Measurements from ENCODE around the gene TERT.

TERT gene

GRCh38 chr5:1315018-1315708, 20.3 kb upstream of the TERT start:
- Mint-ChIP-seq H3K27ac (no peak overlapping the region), H3K4me1 (peaks cover 63% of the 10 kb centered on the region), H3K36me3 (peaks cover 43% of the 10 kb centered on the region), H3K4me3 (peak overlapping the region; percentile 70), H3K9me3 (no peaks in the 10 kb centered on the region)
- DNase-seq (ENCODE audit: low spot score in 2 of 2) (no peak), ATAC-seq (no peak)

GRCh38 chr5:1314564-1314982, 19.7 kb upstream of the TERT start:
- Mint-ChIP-seq H3K4me3 (peak overlapping the region; percentile 70), H3K27ac (no peak overlapping the region), H3K4me1 (peaks cover 63% of the 10 kb centered on the region), H3K9me3 (no peaks in the 10 kb centered on the region), H3K36me3 (peaks cover 37% of the 10 kb centered on the region)
- no peak for ATAC-seq
- DNase-seq (ENCODE audit: low spot score in 2 of 2): no peak

DNA sequence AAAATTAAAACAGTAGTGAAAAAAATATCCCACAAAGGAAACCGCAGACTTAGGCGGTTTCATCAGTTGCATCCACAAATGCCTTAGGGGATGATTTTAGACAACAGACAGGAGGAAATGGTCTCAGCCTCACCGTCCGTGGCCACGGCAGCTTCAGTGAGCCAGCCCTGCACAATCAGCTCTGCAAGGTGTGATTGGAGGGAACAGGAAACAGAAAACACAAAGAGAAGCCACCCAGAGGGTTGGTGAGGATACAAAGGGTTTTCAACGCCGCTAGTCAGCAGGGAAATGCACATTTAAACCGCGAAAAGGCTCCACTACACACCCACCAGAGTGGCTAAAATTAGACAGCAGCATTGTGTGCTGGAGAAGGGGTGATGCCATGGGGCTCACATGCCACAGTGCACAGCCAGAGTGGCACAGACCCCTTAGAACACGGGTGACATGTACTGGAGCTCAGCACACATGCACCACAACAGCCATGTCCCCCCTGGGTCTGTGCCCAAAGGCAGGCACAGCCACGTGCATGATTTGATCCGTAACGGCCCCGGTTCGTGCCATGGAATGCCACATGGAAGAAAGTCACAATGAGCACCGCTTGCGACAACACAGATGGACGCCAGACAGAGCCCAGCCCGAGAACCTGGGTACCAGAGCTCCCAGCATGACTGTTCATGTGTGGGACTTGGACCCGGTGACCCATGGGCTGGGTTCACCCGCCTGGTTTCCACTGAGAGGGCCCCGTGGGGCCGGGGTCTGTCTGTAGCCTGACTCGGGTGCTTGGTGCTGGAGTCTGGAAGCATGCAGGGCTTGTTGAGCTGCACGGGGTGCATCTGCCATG, 18.3 kb upstream of the TERT start:
- Mint-ChIP-seq H3K4me3 (peak overlapping the region; percentile 43), H3K4me1 (peaks cover 63% of the 10 kb centered on the region), H3K27ac (peak overlapping the region; percentile 43), H3K9me3 (no peaks in the 10 kb centered on the region), H3K36me3 (peaks cover 23% of the 10 kb centered on the region)
- DNase-seq (ENCODE audit: low spot score in 2 of 2) (peak in 1 of 2 donors; percentile 63), ATAC-seq (peak; percentile 73)

- H3K36me3 Mint-ChIP-seq: peaks cover 13% of the 10 kb centered on the region
- H3K27ac Mint-ChIP-seq: no peak overlapping the region
- H3K4me3 Mint-ChIP-seq: peak overlapping the region; percentile 43
- peak; percentile 5 for ATAC-seq
- no peaks in the 10 kb centered on the region for H3K9me3 Mint-ChIP-seq
- DNase-seq (ENCODE audit: low spot score in 2 of 2): no peak
- H3K4me1 Mint-ChIP-seq: peaks cover 58% of the 10 kb centered on the region
Observed at GRCh38 chr5:1312206-1312605, 17.3 kb upstream of the TERT start.

DNA sequence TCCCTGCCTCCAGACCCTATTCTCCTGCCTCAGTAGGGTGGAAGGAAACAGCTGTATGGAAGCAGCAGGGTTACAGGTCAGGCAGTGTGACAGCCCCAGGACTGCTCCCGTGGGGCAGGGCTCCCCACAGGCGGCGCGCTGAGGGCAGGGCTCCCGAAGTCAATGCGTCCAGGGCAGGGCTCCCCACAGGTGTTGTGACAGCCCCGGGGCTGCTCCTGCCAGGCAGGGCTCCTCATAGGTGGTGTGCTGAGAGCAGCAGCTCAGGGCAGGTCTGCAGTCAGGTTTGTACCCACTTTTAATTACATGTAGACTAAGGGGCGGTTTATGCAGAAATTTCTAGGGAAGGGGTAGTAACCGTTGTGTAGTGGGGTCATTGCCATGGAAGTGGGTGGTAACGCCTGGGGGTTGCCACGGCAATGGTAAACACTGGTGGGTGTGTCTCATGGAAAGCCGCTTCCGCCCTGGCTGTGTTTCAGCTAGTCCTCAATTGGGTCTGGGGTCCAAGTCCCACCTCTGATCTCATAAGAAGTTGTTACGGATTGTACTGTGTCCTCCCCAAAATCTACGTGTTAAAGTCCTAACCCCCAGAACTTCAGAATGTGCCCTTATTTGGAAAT, 16.7 kb upstream of the TERT start:
- DNase-seq (ENCODE audit: low spot score in 2 of 2) (no peak), ATAC-seq (no peak)
- no peak overlapping the region for H3K4me3 Mint-ChIP-seq
- peaks cover 6% of the 10 kb centered on the region for H3K36me3 Mint-ChIP-seq
- H3K27ac Mint-ChIP-seq: no peak overlapping the region
- no peaks in the 10 kb centered on the region for H3K9me3 Mint-ChIP-seq
- peaks cover 52% of the 10 kb centered on the region for H3K4me1 Mint-ChIP-seq

DNA sequence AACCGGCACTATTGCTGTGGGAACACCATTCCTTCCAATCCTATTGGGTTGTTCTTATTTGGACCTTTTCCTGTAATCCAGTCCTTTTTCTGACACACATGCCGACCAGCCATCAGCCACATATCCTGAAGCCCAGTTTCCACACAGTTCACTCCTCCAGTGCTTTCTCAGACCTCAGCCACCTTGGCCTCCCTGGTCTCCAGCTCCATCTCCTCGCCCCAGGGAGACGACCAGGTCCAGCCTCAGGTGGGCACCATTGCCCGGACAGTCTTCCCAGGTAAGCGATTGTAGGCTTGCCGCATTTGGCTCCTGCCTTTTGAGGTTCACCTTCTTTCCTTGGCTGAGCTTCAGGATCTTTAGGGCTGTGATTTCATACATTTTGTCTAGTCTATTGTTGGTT, 15.2 kb upstream of the TERT start:
- no peak for ATAC-seq
- H3K4me1 Mint-ChIP-seq: peaks cover 37% of the 10 kb centered on the region
- H3K9me3 Mint-ChIP-seq: no peaks in the 10 kb centered on the region
- no peak overlapping the region for H3K4me3 Mint-ChIP-seq
- no peak for DNase-seq (ENCODE audit: low spot score in 2 of 2)
- no peak overlapping the region for H3K27ac Mint-ChIP-seq
- peaks cover 5% of the 10 kb centered on the region for H3K36me3 Mint-ChIP-seq

DNA sequence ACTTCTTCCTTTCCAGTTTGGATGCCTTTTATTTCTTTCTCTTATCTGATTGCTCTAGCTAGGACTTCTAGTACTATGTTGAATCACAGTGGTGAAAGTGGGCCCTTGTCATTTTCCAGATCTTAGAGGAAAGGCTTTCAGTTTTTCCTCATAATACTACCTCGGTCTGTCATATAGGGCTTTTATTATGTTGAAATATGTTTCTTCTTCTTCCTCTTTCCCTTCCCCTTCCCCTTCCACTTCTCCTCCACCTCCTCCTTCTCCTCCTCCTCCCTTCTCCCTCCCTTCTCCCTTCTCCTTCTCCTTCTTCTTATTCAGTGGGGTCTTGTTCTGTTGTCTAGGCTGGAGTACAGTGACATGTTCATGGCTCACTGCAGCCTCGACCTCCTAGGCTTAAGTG, 9.2 kb upstream of the TERT start:
- DNase-seq (ENCODE audit: low spot score in 2 of 2) (no peak), ATAC-seq (no peak)
- peaks cover 3% of the 10 kb centered on the region for H3K36me3 Mint-ChIP-seq
- H3K4me1 Mint-ChIP-seq: no peaks in the 10 kb centered on the region
- peaks cover 3% of the 10 kb centered on the region for H3K9me3 Mint-ChIP-seq
- no peak overlapping the region for H3K4me3 Mint-ChIP-seq
- H3K27ac Mint-ChIP-seq: no peak overlapping the region

DNA sequence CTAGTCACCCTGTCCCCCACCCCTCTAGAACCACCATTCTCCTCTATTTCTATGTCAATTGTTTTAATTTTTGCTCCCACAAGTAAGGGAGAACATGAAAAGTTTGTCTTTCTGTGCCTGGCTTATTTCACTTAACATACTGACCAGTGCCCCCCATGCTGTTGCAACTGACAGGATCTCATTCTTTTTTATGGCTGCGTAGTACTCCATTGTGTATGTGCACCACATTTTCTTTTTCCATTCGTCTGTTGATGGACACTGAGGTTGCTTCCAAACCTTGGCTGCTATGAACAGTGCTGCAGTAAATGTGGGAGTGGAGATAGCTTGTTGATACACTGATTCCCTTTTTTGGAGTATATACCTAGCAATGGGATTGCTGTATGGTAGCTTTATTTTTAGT, 7.4 kb upstream of the TERT start:
- Mint-ChIP-seq H3K36me3 (peaks cover 6% of the 10 kb centered on the region), H3K4me3 (no peak overlapping the region), H3K4me1 (no peaks in the 10 kb centered on the region), H3K9me3 (peaks cover 3% of the 10 kb centered on the region), H3K27ac (no peak overlapping the region)
- ATAC-seq (no peak), DNase-seq (ENCODE audit: low spot score in 2 of 2) (no peak)

- H3K4me1 Mint-ChIP-seq: no peaks in the 10 kb centered on the region
- DNase-seq (ENCODE audit: low spot score in 2 of 2) (no peak), ATAC-seq (no peak)
- H3K4me3 Mint-ChIP-seq: no peak overlapping the region
- no peak overlapping the region for H3K27ac Mint-ChIP-seq
- peaks cover 3% of the 10 kb centered on the region for H3K9me3 Mint-ChIP-seq
- H3K36me3 Mint-ChIP-seq: peaks cover 6% of the 10 kb centered on the region
Observed at GRCh38 chr5:1300581-1301083, 5.8 kb upstream of the TERT start.

GRCh38 chr5:1299961-1300360, 5.1 kb upstream of the TERT start:
- ATAC-seq: no peak
- DNase-seq (ENCODE audit: low spot score in 2 of 2): no peak
- H3K27ac Mint-ChIP-seq: no peak overlapping the region
- no peaks in the 10 kb centered on the region for H3K4me1 Mint-ChIP-seq
- no peak overlapping the region for H3K4me3 Mint-ChIP-seq
- peaks cover 3% of the 10 kb centered on the region for H3K9me3 Mint-ChIP-seq
- H3K36me3 Mint-ChIP-seq: peaks cover 6% of the 10 kb centered on the region

- no peak overlapping the region for H3K27ac Mint-ChIP-seq
- no peak for DNase-seq (ENCODE audit: low spot score in 2 of 2)
- H3K4me1 Mint-ChIP-seq: no peaks in the 10 kb centered on the region
- H3K36me3 Mint-ChIP-seq: peaks cover 6% of the 10 kb centered on the region
- ATAC-seq: no peak
- H3K9me3 Mint-ChIP-seq: peaks cover 3% of the 10 kb centered on the region
- H3K4me3 Mint-ChIP-seq: no peak overlapping the region
Observed at GRCh38 chr5:1299511-1299850, 4.6 kb upstream of the TERT start.

- no peak overlapping the region for H3K27ac Mint-ChIP-seq
- no peak for DNase-seq (ENCODE audit: low spot score in 2 of 2)
- H3K4me3 Mint-ChIP-seq: no peak overlapping the region
- no peak for ATAC-seq
- no peaks in the 10 kb centered on the region for H3K4me1 Mint-ChIP-seq
- H3K9me3 Mint-ChIP-seq: peaks cover 3% of the 10 kb centered on the region
- peaks cover 6% of the 10 kb centered on the region for H3K36me3 Mint-ChIP-seq
Observed at GRCh38 chr5:1298723-1299510, 4.0 kb upstream of the TERT start.

DNA sequence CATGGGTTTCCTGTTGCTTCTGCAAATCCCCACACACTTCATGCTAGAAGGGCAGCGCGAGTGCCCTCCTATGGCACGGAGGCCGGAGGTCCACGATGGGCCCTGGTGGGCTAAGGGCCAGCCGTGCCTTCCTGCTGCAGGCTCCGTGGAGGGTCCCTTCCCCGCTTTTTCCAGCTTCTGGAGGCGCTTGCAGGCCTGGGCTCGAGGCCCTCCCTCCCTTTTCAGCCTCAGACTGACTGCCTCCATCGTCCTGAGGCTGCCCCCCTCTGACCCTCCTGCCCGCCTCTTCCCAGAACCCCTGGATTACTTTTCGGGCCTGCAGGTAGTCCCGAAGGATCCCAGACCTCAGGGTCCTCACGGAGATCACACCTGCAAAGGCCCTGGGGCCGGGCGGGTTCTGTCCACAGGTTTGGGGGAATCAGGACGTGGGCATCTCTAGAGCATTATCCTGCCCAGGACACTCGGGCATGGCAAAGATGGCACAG, 3.2 kb upstream of the TERT start:
- Mint-ChIP-seq H3K36me3 (peaks cover 6% of the 10 kb centered on the region), H3K9me3 (peaks cover 3% of the 10 kb centered on the region), H3K27ac (no peak overlapping the region), H3K4me3 (no peak overlapping the region), H3K4me1 (no peaks in the 10 kb centered on the region)
- ATAC-seq (no peak), DNase-seq (ENCODE audit: low spot score in 2 of 2) (no peak)

DNA sequence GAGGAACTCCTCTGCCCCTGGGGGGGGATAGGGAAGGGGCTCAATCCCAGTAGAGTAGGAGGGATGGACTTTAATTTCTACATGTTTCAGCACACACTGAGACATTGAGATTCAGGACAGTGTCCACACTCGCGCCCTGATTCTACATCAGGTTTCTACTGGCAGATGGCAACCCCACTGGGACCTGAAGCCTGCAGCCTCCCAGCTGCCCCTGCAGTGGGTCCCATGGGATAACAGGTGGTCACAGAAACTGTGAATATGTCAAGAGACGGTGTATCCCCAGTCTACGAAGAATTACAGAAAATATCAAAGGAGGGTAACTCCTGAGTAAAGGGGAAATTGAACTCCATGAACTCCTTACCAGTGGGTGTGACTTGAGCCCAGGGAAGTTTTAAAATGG, 2.4 kb upstream of the TERT start:
- no peak overlapping the region for H3K4me3 Mint-ChIP-seq
- ATAC-seq (no peak), DNase-seq (ENCODE audit: low spot score in 2 of 2) (no peak)
- H3K36me3 Mint-ChIP-seq: peaks cover 6% of the 10 kb centered on the region
- peaks cover 2% of the 10 kb centered on the region for H3K9me3 Mint-ChIP-seq
- no peaks in the 10 kb centered on the region for H3K4me1 Mint-ChIP-seq
- no peak overlapping the region for H3K27ac Mint-ChIP-seq

GRCh38 chr5:1295650-1296037, 776 bp upstream of the TERT start:
- no peak overlapping the region for H3K27ac Mint-ChIP-seq

More at GRCh38 chr5:1295650-1296037, 776 bp upstream of the TERT start:
- ATAC-seq (no peak), DNase-seq (ENCODE audit: low spot score in 2 of 2) (no peak)
- Mint-ChIP-seq H3K4me3 (no peak overlapping the region), H3K9me3 (no peaks in the 10 kb centered on the region), H3K4me1 (no peaks in the 10 kb centered on the region), H3K36me3 (peaks cover 6% of the 10 kb centered on the region)
